Germinal center (tissue), 1 donor: ENCODE data around the gene SLC2A1.

Source experiments
- DNase-seq: peaks from one replicate; pipeline ENCODE4 v3.0.0; 2012; ENCODE audit warnings: mixed read lengths, low spot score

The SLC2A1 gene

GRCh38 chr1:42891465-42892138 lies 67.1 kb downstream of the SLC2A1 start:
- no peak for DNase-seq

DNA sequence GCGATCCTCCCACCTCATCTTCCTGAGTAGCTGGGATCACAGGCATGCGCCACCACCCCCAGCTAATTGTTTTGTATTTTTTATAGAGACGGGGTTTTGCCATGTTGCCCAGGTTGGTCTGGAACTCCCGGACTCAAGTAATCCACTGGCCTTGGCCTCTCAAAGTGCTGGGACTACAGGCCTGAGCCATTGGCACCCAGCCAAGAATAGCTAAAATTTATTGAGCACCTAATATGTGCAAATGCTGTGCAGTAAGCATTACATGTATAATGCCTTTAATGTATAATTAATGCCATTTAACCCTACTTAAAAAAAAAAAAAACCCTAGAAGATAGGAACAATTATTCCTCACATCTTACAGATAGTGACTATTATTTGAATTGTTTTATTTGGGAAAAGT lies 69.4 kb downstream of the SLC2A1 start:
- DNase-seq: no peak

DNA sequence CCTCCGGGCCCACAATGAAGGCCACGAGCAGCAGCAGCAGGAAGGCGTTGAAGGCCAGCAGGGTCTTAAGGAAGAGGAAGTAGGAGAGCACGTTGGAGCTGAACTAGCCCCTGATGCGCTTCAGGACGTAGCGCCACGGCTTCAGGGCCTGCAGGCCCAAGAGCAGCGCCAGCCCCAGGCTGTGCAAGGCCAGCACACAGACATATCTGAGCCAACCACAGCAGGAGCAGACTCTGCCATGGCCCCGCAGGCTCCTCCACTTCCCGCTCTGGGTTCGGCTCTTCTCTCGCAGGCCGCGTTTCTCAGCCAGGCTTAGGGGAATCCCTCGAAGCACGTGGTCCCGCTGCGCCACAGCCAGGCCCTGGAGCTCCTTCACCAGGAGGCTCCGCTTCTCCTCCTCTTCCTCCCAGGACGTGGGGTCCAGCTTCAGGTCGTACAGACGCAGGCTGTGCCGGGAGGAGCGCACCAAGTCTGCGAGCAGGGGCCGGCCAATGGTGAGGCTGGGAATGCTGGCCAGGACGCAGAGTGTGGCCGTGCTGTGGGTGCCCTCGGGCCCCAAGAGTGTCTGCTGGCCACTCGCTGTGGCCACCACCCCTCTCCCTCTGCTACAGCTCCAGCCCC lies 70.5 kb downstream of the SLC2A1 start:
- DNase-seq: no peak

DNA sequence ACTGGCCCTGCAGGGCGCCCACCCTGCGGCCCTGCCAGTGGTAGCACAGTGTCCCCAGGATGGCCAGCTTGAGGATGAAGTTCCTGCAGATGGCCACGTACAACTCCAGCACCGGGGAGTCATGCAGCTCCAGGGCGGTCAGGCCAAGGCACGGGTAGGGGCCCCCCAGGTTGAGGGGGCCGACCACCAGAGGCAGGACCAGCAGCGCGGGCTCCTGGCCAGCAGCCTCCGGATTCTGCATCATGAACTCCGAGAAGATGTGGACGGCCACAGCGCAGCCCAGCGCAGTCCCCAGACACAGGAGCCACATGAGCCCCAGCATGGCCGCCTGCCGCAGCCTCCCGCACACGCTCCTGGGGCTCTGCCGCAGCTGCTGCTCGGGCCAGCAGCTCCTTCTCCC lies 71.3 kb downstream of the SLC2A1 start:
- no peak for DNase-seq

DNA sequence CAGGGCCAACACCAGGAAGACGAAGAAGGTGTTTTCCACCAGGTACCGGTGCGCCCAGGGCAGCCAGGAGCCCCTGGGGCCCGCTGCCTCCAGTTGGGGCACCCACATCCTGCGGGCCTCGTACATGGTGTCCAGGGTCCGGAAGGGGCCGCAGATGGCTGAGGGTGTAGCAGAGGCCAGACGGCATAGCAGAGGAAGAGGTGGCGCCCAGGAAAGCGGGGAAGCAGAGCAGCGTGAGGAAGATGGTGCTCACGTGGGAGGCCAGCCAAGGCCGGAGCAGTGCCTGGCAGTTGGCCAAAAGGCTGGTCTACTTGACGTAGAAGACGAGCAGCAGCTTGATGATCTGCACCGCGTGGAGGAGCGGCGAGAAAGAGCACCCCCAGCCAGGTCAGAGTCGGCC lies 71.9 kb downstream of the SLC2A1 start:
- DNase-seq: no peak

DNA sequence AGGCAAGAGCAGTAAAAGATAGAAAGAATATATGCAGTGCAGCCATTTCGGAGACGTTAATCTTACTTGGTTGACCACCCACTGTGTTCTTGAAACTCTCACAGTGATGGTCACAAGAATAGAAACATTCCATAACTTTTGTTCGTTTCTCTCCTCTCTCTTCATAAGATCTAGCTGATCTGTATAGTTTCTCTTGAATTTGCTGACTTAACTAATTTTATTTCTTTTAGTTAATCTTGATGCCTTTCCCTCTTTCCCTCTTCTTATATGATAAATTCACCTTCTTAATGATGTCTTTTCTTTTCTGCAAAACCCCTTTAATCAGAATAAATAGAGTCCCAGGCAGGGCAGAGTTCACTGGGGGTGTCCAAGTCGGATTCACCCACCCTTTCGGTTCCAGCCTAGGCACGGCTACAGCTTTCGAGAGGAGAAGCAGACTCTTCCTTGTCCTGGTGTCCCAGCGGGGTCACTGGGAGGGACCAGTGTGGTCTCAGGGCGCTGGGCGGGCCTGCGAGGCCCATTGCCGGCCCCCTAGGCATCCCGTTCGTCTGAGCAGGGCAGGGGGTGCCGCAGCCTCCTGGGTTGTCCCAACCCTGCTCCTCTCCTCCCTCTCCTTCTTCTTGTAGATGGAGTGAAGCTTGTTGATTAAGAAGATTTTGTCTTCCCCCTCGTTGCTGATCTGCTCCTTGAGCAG lies 72.5 kb downstream of the SLC2A1 start:
- no peak for DNase-seq

- no peak for DNase-seq
Observed at GRCh38 chr1:42880384-42880783, 78.3 kb downstream of the SLC2A1 start.

DNA sequence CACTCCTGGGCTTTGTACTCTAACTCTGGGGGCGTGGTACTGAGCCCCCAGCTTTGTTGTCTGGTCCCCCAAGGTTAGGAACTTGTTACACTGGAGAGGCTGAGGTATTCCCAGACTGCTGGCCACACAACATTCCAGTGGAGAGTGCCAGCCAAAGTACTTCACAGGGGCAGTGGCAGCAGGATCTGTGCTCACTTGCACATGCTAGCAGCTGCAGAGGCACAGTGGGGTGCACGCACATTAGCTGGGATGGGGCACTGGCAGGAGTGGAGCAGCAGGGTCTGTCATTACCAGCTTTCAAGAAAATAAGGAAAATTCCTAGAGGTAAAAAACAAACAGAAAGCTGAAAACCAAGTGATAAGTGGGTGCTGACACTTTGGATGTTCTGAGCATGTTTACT lies 81.3 kb downstream of the SLC2A1 start:
- no peak for DNase-seq

GRCh38 chr1:42876009-42876408 lies 82.7 kb downstream of the SLC2A1 start:
- no peak for DNase-seq
